WTC11 (cell line): Measurements from ENCODE around the gene AMELX. TPM values are rescaled to one million over a fixed set of nuclear protein-coding genes. Genes with fewer than 3 reads are reported as not detected.

Source experiments
- ATAC-seq: fragments of 200-7000 bp; cut with Tn5 transposase; 2 replicates; pipeline ENCODE4 v1.10.0; 2021; ENCODE audit warnings: mild to moderate bottlenecking, moderate library complexity
- CTCF ChIA-PET: fragments of 300-600 bp; sonication (Branson Sonifier 250); formaldehyde crosslinking; loops from one replicate; lab custom pipeline; 2021; ENCODE audit warnings: antibody characterized with exemption; lab: Charles Lee
- POLR2A ChIA-PET: fragments of 350-600 bp; sonication (Branson Sonifier 250); formaldehyde crosslinking; loops from one replicate; lab custom pipeline; 2021; ENCODE audit warnings: antibody characterized with exemption; lab: Charles Lee
- DNase-seq: peaks from one replicate; pipeline ENCODE4 v3.0.0; 2021; ENCODE audit warnings: low spot score
- H3K27ac Mint-ChIP-seq: 2 replicates; pipeline ENCODE4 v1.8.0; 2021; ENCODE audit warnings: mixed read lengths
- H3K27me3 Mint-ChIP-seq: 2 replicates; pipeline ENCODE4 v1.8.0; 2021; ENCODE audit warnings: low read depth, mild to moderate bottlenecking, moderate library complexity, mixed read lengths
- H3K36me3 Mint-ChIP-seq: 2 replicates; pipeline ENCODE4 v1.8.0; 2021; ENCODE audit warnings: mixed read lengths
- H3K4me1 Mint-ChIP-seq: 2 replicates; pipeline ENCODE4 v1.8.0; 2022; ENCODE audit warnings: mixed read lengths
- H3K4me3 Mint-ChIP-seq: 2 replicates; pipeline ENCODE4 v1.8.0; 2021; ENCODE audit warnings: mild to moderate bottlenecking, moderate library complexity, mixed read lengths
- H3K9me3 Mint-ChIP-seq: 2 replicates; pipeline ENCODE4 v1.8.0; 2021; ENCODE audit warnings: mixed read lengths
- CBFB ChIP-seq: sonication (generic); formaldehyde crosslinking; IDR thresholded peaks from 2 replicates; pipeline ENCODE4 v1.8.1; 2022; ENCODE audit warnings: mild to moderate bottlenecking, low read depth, missing genetic modification reagents
- CREB1 ChIP-seq: sonication (generic); formaldehyde crosslinking; IDR thresholded peaks from 2 replicates; pipeline ENCODE4 v1.8.0; 2023; ENCODE audit warnings: mild to moderate bottlenecking, missing genetic modification reagents
- ETV6 ChIP-seq: sonication (generic); formaldehyde crosslinking; IDR thresholded peaks from 2 replicates; pipeline ENCODE4 v1.8.1; 2022; ENCODE audit warnings: mild to moderate bottlenecking, missing genetic modification reagents
- GRHL2 ChIP-seq: fragments of 250-450 bp; sonication (Bioruptor Pico); IDR thresholded peaks from 2 replicates; pipeline ENCODE4 v1.8.0; 2022; ENCODE audit warnings: mild to moderate bottlenecking, moderate library complexity; ENCODE audit not compliant: insufficient replicate concordance, severe bottlenecking
- JAZF1 ChIP-seq: fragments of 250-450 bp; sonication (Bioruptor Pico); IDR thresholded peaks from 2 replicates; pipeline ENCODE4 v1.9.0; 2021; ENCODE audit warnings: moderate library complexity, mild to moderate bottlenecking, inconsistent platforms
- KAT7 ChIP-seq: sonication (generic); formaldehyde crosslinking; IDR thresholded peaks from 2 replicates; pipeline ENCODE4 v1.8.1; 2023; ENCODE audit warnings: missing genetic modification reagents, mild to moderate bottlenecking, borderline replicate concordance
- MXD4 ChIP-seq: fragments of 250-450 bp; sonication (Bioruptor Pico); IDR thresholded peaks from 2 replicates; pipeline ENCODE4 v1.8.0; 2021; ENCODE audit warnings: mild to moderate bottlenecking, moderate library complexity, borderline replicate concordance
- NFYB ChIP-seq: sonication (generic); formaldehyde crosslinking; conservative IDR thresholded peaks from 2 replicates; pipeline ENCODE4 v1.8.0; 2022; ENCODE audit warnings: low read depth, missing genetic modification reagents
- ZBTB21 ChIP-seq: sonication (generic); formaldehyde crosslinking; IDR thresholded peaks from 2 replicates; pipeline ENCODE4 v1.8.1; 2023; ENCODE audit warnings: mild to moderate bottlenecking, missing genetic modification reagents, borderline replicate concordance
- ZNF121 ChIP-seq: sonication (generic); formaldehyde crosslinking; IDR thresholded peaks from 2 replicates; pipeline ENCODE4 v1.8.0; 2023; ENCODE audit warnings: missing genetic modification reagents
- ZNF138 ChIP-seq: sonication (generic); formaldehyde crosslinking; conservative IDR thresholded peaks from 2 replicates; pipeline ENCODE4 v1.8.1; 2022; ENCODE audit warnings: mild to moderate bottlenecking, moderate library complexity, missing genetic modification reagents
- ZNF263 ChIP-seq: sonication (generic); formaldehyde crosslinking; IDR thresholded peaks from 2 replicates; pipeline ENCODE4 v1.8.1; 2022; ENCODE audit warnings: low read depth, mild to moderate bottlenecking, moderate library complexity, missing genetic modification reagents
- ZNF317 ChIP-seq: sonication (generic); formaldehyde crosslinking; IDR thresholded peaks from 2 replicates; pipeline ENCODE4 v1.8.1; 2023; ENCODE audit warnings: low read depth, mild to moderate bottlenecking, moderate library complexity, missing genetic modification reagents, borderline replicate concordance
- ZNF671 ChIP-seq: fragments of 250-450 bp; sonication (Bioruptor Pico); IDR thresholded peaks from 2 replicates; pipeline ENCODE4 v1.8.0; 2021; ENCODE audit warnings: mild to moderate bottlenecking
- total RNA-seq: library from RNA; stranded (reverse); gene quantifications from 3 replicates; pipeline ENCODE4 v1.2.3, GENCODE V29; 2021
- TF ChIP-seq, protein P1 (sequence below): fragments of 200-600 bp; IDR thresholded peaks from 2 replicates; pipeline ENCODE4 v1.8.0; 2022; ENCODE audit warnings: antibody characterized with exemption
- TF ChIP-seq, protein P2 (sequence below): sonication (generic); formaldehyde crosslinking; IDR thresholded peaks from 2 replicates; pipeline ENCODE4 v1.8.0; 2022; ENCODE audit warnings: mild to moderate bottlenecking, missing genetic modification reagents
- TF ChIP-seq, protein P3 (sequence below): sonication (generic); formaldehyde crosslinking; IDR thresholded peaks from 2 replicates; pipeline ENCODE4 v1.8.1; 2022; ENCODE audit warnings: mild to moderate bottlenecking, moderate library complexity, missing genetic modification reagents
- TF ChIP-seq, protein P4 (sequence below): sonication (generic); formaldehyde crosslinking; IDR thresholded peaks from 2 replicates; pipeline ENCODE4 v1.8.0; 2022; ENCODE audit warnings: mild to moderate bottlenecking, missing genetic modification reagents
- TF ChIP-seq, protein P5 (sequence below): sonication (generic); formaldehyde crosslinking; conservative IDR thresholded peaks from 2 replicates; pipeline ENCODE4 v1.8.1; 2022; ENCODE audit warnings: mild to moderate bottlenecking, missing genetic modification reagents

AMELX gene
- total RNA-seq, 1 experiment from 2014 or later: not detected

DNA sequence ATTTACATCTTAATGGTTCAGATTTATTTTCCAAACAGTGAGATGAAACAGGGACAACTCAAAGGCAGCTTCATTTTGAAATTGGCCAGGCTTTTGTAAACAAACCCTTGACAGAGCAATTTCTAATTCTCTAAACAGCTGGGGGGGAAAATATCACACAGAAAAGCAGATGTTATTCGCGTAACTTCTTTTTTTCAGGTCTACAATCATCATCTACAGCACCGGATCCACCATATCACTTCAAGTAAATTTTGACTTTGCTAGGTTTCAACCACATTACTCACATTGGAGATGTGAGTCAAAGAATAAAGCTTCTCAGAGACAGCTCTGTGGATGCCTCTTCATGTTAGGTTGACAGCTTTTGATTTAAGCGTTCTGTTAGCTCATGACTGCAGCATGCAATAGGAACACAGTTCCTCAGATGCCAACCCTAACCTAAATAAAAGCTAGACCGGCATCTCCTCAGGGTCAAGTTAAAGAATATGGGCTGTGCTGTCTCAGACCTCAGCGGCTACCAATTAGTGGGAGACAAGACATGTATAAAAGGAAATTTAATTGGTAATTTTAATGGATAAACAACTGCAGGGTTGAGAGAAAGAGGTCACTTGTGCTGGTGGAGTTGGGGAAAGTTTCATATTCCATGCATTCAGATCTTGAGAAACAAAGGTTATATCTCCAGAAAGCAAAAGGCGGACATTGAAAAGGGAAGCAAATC is 26.8 kb downstream of the AMELX start:
- no peak for TF ChIP-seq ETV6 (CRISPR knock-in tag)
- no peak for TF ChIP-seq CBFB (CRISPR knock-in tag)
- TF ChIP-seq, protein P1, sequence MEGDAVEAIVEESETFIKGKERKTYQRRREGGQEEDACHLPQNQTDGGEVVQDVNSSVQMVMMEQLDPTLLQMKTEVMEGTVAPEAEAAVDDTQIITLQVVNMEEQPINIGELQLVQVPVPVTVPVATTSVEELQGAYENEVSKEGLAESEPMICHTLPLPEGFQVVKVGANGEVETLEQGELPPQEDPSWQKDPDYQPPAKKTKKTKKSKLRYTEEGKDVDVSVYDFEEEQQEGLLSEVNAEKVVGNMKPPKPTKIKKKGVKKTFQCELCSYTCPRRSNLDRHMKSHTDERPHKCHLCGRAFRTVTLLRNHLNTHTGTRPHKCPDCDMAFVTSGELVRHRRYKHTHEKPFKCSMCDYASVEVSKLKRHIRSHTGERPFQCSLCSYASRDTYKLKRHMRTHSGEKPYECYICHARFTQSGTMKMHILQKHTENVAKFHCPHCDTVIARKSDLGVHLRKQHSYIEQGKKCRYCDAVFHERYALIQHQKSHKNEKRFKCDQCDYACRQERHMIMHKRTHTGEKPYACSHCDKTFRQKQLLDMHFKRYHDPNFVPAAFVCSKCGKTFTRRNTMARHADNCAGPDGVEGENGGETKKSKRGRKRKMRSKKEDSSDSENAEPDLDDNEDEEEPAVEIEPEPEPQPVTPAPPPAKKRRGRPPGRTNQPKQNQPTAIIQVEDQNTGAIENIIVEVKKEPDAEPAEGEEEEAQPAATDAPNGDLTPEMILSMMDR: no peak
- TF ChIP-seq ZNF121: no peak
- TF ChIP-seq GRHL2 (CRISPR knock-in tag): no peak
- TF ChIP-seq KAT7: no peak
- TF ChIP-seq, protein P2, sequence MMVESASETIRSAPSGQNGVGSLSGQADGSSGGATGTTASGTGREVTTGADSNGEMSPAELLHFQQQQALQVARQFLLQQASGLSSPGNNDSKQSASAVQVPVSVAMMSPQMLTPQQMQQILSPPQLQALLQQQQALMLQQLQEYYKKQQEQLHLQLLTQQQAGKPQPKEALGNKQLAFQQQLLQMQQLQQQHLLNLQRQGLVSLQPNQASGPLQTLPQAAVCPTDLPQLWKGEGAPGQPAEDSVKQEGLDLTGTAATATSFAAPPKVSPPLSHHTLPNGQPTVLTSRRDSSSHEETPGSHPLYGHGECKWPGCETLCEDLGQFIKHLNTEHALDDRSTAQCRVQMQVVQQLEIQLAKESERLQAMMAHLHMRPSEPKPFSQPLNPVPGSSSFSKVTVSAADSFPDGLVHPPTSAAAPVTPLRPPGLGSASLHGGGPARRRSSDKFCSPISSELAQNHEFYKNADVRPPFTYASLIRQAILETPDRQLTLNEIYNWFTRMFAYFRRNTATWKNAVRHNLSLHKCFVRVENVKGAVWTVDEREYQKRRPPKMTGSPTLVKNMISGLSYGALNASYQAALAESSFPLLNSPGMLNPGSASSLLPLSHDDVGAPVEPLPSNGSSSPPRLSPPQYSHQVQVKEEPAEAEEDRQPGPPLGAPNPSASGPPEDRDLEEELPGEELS: no peak
- no peak for TF ChIP-seq ZBTB21 (CRISPR knock-in tag)
- ChIA-PET POLR2A (no interaction called here), CTCF (no interaction called here)
- peaks cover 3% of the 10 kb centered on the region; the same call in 1 of the 2 replicates for H3K9me3 Mint-ChIP-seq
- H3K27ac Mint-ChIP-seq: no peak overlapping the region
- no peaks in the 10 kb centered on the region for H3K4me1 Mint-ChIP-seq
- no peaks in the 10 kb centered on the region for H3K27me3 Mint-ChIP-seq
- no peak overlapping the region for H3K4me3 Mint-ChIP-seq
- ATAC-seq (no peak), DNase-seq (no peak)
- no peaks in the 10 kb centered on the region for H3K36me3 Mint-ChIP-seq

DNA sequence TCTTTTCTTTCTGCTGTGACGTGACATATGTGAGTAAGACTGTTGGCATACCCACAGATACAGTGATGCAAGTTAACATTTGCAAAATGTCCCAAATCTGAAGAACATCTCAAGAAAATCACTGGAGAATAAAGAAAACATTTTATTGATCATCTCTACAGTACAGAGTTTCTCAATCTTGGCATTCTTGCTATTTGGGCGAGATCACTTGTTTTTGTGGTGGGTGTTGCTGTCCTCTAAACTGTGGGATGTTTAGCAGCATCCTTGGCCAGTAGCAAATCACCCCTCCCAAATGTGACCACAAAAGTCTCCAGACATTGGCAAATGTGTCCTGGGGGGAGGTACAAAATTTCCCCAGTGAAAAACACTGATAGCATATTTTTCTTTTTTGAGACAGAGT is 28.8 kb downstream of the AMELX start:
- no peaks in the 10 kb centered on the region; the same call in 1 of the 2 replicates for H3K27me3 Mint-ChIP-seq
- POLR2A ChIA-PET: no interaction called here
- TF ChIP-seq ZNF138 (no peak), CREB1 (CRISPR knock-in tag) (no peak), JAZF1 (CRISPR knock-in tag) (no peak), ZNF317 (CRISPR knock-in tag) (no peak), MXD4 (CRISPR knock-in tag) (no peak), ZNF671 (CRISPR knock-in tag) (no peak), ZNF263 (CRISPR knock-in tag) (no peak), NFYB (CRISPR knock-in tag) (no peak), ZNF121 (no peak)
- TF ChIP-seq, protein P3, sequence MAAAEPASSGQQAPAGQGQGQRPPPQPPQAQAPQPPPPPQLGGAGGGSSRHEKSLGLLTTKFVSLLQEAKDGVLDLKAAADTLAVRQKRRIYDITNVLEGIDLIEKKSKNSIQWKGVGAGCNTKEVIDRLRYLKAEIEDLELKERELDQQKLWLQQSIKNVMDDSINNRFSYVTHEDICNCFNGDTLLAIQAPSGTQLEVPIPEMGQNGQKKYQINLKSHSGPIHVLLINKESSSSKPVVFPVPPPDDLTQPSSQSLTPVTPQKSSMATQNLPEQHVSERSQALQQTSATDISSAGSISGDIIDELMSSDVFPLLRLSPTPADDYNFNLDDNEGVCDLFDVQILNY (CRISPR knock-in tag): no peak
- TF ChIP-seq, protein P4, sequence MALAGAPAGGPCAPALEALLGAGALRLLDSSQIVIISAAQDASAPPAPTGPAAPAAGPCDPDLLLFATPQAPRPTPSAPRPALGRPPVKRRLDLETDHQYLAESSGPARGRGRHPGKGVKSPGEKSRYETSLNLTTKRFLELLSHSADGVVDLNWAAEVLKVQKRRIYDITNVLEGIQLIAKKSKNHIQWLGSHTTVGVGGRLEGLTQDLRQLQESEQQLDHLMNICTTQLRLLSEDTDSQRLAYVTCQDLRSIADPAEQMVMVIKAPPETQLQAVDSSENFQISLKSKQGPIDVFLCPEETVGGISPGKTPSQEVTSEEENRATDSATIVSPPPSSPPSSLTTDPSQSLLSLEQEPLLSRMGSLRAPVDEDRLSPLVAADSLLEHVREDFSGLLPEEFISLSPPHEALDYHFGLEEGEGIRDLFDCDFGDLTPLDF (CRISPR knock-in tag): no peak
- TF ChIP-seq, protein P5, sequence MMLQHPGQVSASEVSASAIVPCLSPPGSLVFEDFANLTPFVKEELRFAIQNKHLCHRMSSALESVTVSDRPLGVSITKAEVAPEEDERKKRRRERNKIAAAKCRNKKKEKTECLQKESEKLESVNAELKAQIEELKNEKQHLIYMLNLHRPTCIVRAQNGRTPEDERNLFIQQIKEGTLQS: no peak

More for the DNA sequence above, 28.8 kb downstream of the AMELX start:
- DNase-seq (no peak), ATAC-seq (no peak)
- CTCF ChIA-PET: no interaction called here
- Mint-ChIP-seq H3K36me3 (no peaks in the 10 kb centered on the region), H3K27ac (no peak overlapping the region), H3K4me1 (no peaks in the 10 kb centered on the region), H3K9me3 (peaks cover 3% of the 10 kb centered on the region; the same call in 1 of the 2 replicates), H3K4me3 (no peak overlapping the region)
